Activated B cell treated with CpG ODN at 0.5 μM for 24 hours (primary cell): ENCODE measurements around the gene F11R. TPM values are rescaled to one million over a fixed set of nuclear protein-coding genes. Genes with fewer than 3 reads are reported as not detected.
"Not testable (repeated sequence)": the region's sequence is repeated elsewhere in the genome, so short reads cannot be mapped to it uniquely, and the experiment has no call there.

Source experiments
- ATAC-seq: fragments of 200-7000 bp; cut with Tn5 transposase; one replicate; pipeline ENCODE4 v1.10.0; 2021; ENCODE audit warnings: low read depth, mild to moderate bottlenecking, moderate library complexity
- CTCF ChIA-PET: fragments of 350-600 bp; sonication (Branson Sonifier 250); formaldehyde crosslinking; loops from one replicate; lab custom pipeline; 2021; ENCODE audit warnings: antibody characterized with exemption; lab: Charles Lee
- POLR2A ChIA-PET: fragments of 350-600 bp; sonication (Branson Sonifier 250); formaldehyde crosslinking; loops from one replicate; lab custom pipeline; 2021; ENCODE audit warnings: antibody characterized with exemption; lab: Charles Lee
- DNase-seq: peaks from one replicate; pipeline ENCODE4 v3.0.0; 2022
- H3K27ac Mint-ChIP-seq: one replicate; pipeline ENCODE4 v1.8.0; 2020; ENCODE audit warnings: mixed read lengths
- H3K27me3 Mint-ChIP-seq: one replicate; pipeline ENCODE4 v1.8.0; 2021; ENCODE audit warnings: mixed read lengths
- H3K36me3 Mint-ChIP-seq: one replicate; pipeline ENCODE4 v1.8.0; 2021; ENCODE audit warnings: low read depth, mixed read lengths
- H3K4me1 Mint-ChIP-seq: one replicate; pipeline ENCODE4 v1.8.0; 2021; ENCODE audit warnings: mixed read lengths
- H3K4me3 Mint-ChIP-seq: one replicate; pipeline ENCODE4 v1.8.0; 2020; ENCODE audit warnings: mild to moderate bottlenecking, mixed read lengths
- H3K9me3 Mint-ChIP-seq: one replicate; pipeline ENCODE4 v1.8.0; 2020; ENCODE audit warnings: mixed read lengths
- CTCF ChIP-seq: fragments of 200-600 bp; IDR thresholded peaks from one replicate; pipeline ENCODE4 v1.8.0; 2022; ENCODE audit warnings: antibody characterized with exemption, mild to moderate bottlenecking
- intact Hi-C: fragments of 100-400 bp; cut with micrococcal nuclease; formaldehyde crosslinking; loops from one replicate; pipeline ENCODE4 v1.15.1; 2024
- total RNA-seq: library from RNA; stranded (reverse); gene quantifications from 2 replicates; pipeline ENCODE4 v1.2.3, GENCODE V29; 2022

F11R gene
- total RNA-seq, 1 donor from 2014 or later, result 11.1 TPM

- H3K4me3 Mint-ChIP-seq, result no peak overlapping the region
- DNase-seq (no peak), ATAC-seq (no peak)
- ChIA-PET CTCF (interaction anchor here (1.3 kb wide), 1 partner anchor 14 kb away, joined by 4 read pairs; no protein-coding TSS in a partner anchor), POLR2A (interaction anchor here (1.9 kb wide), 1 partner anchor 47 kb away, joined by 4 read pairs; the partner anchor contains the start of gene USF1)
- peaks cover 3% of the 10 kb centered on the region for H3K4me1 Mint-ChIP-seq
- no peak for TF ChIP-seq CTCF
- intact Hi-C loops, result loop anchor here (5.0 kb wide), 1 partner anchor 383 kb away; no protein-coding TSS in a partner anchor
- H3K27ac Mint-ChIP-seq, result no peak overlapping the region
- H3K27me3 Mint-ChIP-seq, result no peaks in the 10 kb centered on the region
- H3K36me3 Mint-ChIP-seq, result peaks cover 25% of the 10 kb centered on the region
- no peaks in the 10 kb centered on the region for H3K9me3 Mint-ChIP-seq
These were observed 21.6 kb downstream of the F11R start for GRCh38 chr1:160999376-160999775.

- Mint-ChIP-seq H3K36me3 (peaks cover 25% of the 10 kb centered on the region), H3K27me3 (no peaks in the 10 kb centered on the region), H3K4me1 (peaks cover 3% of the 10 kb centered on the region), H3K27ac (peak overlapping the region; percentile 42), H3K9me3 (no peaks in the 10 kb centered on the region), H3K4me3 (no peak overlapping the region)
- POLR2A ChIA-PET, result interaction anchor here (0.6 to 2.2 kb wide), 11 partner anchors 16 to 169 kb away, joined by 3 to 15 read pairs (median 8); partner anchors contain the start of genes ARHGAP30, F11R, KLHDC9 and NIT1
- DNase-seq (peak; percentile 29), ATAC-seq (peak; percentile 81)
- intact Hi-C loops, result loop anchor here (1.0 to 5.0 kb wide), 6 partner anchors 41 to 385 kb away; partner anchors contain the start of genes ARHGAP30, KLHDC9, TSTD1 and USF1
- CTCF ChIA-PET, result interaction anchor here (0.6 to 3.7 kb wide), 29 partner anchors 8 to 386 kb away, joined by 3 to 79 read pairs (median 5); partner anchors contain the start of genes ARHGAP30, B4GALT3, F11R and KLHDC9
- no peak for TF ChIP-seq CTCF
These were observed 23.5 kb downstream of the F11R start for GRCh38 chr1:160997323-160998038.

DNA sequence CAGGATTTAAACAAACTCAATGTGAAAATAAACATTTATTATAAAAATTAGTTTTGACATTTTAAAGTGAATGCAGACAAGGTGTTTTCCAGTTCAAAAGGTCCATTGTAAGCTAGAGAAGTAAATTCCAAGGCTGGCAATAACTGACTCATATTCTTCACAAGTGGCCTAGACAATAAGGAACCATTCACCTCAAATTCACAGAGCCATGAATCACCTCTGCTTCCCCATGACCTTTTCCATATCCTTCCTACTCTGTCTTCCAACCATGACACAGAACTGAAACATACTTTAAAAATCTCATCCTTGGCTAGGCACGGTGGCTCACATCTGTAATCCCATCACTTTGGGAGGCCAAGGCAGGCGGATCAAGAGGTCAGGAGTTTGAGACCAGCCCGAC lies 24.8 kb downstream of the F11R start:
- Mint-ChIP-seq H3K4me1 (peaks cover 3% of the 10 kb centered on the region), H3K36me3 (peaks cover 25% of the 10 kb centered on the region), H3K4me3 (no peak overlapping the region), H3K27ac (no peak overlapping the region), H3K9me3 (no peaks in the 10 kb centered on the region), H3K27me3 (no peaks in the 10 kb centered on the region)
- ChIA-PET CTCF (interaction anchor here (1.3 to 3.7 kb wide), 8 partner anchors 14 to 386 kb away, joined by 5 to 79 read pairs (median 15); partner anchors contain the start of genes F11R, KLHDC9 and TSTD1), POLR2A (interaction anchor here (2.2 kb wide), 1 partner anchor 101 kb away, joined by 15 read pairs; the partner anchor contains the start of gene KLHDC9)
- TF ChIP-seq CTCF, result no peak
- DNase-seq (no peak), ATAC-seq (no peak)
- intact Hi-C loops, result loop anchor here (2.0 to 5.0 kb wide), 2 partner anchors 73 to 386 kb away; partner anchors contain the start of gene ARHGAP30

DNA sequence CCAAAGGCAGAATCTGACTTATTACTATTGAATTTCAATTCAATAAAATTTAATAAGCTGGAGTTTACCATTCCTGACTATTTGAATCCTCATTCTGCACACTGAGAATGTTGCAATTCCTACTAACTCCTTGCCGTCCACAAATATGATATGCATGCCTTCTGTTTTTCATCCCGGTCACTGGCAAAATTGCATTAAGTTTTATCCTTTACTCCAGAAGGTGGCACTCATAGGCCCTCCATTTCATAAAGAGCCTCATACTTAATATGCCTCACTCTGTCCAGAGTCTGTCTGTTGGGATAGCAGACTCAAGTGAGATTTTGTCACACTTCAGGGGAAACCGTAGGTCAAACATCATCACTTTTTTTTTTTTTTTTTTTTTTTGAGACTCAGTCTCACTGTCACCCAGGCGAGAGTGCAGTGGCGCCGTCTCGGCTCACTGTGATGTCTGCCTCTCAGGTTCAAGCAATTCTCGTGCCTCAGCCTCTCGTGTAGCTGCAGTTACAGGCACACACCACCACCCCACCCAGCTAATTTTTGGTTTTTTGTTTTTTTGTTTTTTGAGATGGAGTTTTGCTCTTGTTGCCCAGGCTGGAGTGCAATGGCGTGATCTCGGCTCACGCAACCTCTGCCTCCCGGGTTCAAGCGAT lies 27.3 kb downstream of the F11R start:
- CTCF ChIA-PET, result interaction anchor here (0.9 kb wide), 1 partner anchor 78 kb away, joined by 3 read pairs; no protein-coding TSS in a partner anchor

DNA sequence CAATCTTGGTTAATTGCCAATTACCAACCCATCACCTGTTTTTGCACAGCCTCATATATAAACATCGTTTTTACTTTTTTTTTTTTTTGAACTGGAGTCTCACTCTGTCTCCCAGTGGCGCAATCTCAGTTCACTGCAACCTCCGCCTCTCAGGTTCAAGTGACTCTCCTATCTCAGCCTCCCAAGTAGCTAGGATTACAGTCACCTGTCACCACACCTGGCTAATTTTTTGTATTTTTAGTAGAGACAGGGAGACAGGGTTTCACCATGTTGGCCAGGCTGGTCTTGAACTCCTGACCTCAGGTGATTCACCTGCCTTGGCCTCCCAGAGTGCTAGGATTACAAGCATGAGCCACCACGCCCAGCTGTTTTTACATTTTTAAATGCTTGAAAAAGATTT lies 28.9 kb downstream of the F11R start:
- intact Hi-C loops, POLR2A ChIA-PET: not testable (repeated sequence)
- CTCF ChIA-PET, result interaction anchor here (1.1 to 3.6 kb wide), 2 partner anchors 106 to 157 kb away, joined by 3 to 13 read pairs; partner anchors contain the start of gene KLHDC9

More for the DNA sequence above, 27.3 kb downstream of the F11R start:
- peaks cover 8% of the 10 kb centered on the region for H3K4me1 Mint-ChIP-seq
- no peaks in the 10 kb centered on the region for H3K9me3 Mint-ChIP-seq
- TF ChIP-seq CTCF, result no peak
- H3K27me3 Mint-ChIP-seq, result no peaks in the 10 kb centered on the region
- intact Hi-C loops, result loop anchor here (1.0 kb wide), 2 partner anchors 105 to 147 kb away; partner anchors contain the start of gene KLHDC9
- POLR2A ChIA-PET, result interaction anchor here (0.7 kb wide), 3 partner anchors 9 to 374 kb away, joined by 3 to 11 read pairs (median 4); partner anchors contain the start of gene F11R
- H3K36me3 Mint-ChIP-seq, result peaks cover 4% of the 10 kb centered on the region
- DNase-seq (no peak), ATAC-seq (no peak)
- H3K4me3 Mint-ChIP-seq, result no peak overlapping the region
- no peak overlapping the region for H3K27ac Mint-ChIP-seq

More for the DNA sequence above, 28.9 kb downstream of the F11R start:
- H3K36me3 Mint-ChIP-seq, H3K9me3 Mint-ChIP-seq, H3K27ac Mint-ChIP-seq, DNase-seq, H3K27me3 Mint-ChIP-seq, ATAC-seq, H3K4me1 Mint-ChIP-seq, H3K4me3 Mint-ChIP-seq: not testable (repeated sequence)
